HTR-8/SVneo (cell line): ENCODE measurements around the gene IL7R.

ENCODE experiments used
- DNase-seq: peaks from one replicate; pipeline ENCODE4 v3.0.0; 2011; ENCODE audit warnings: low spot score, mixed read lengths; ENCODE audit not compliant: insufficient read length
- FAIRE-seq: peaks from 2 replicates; lab custom pipeline; 2011; peaks lifted over from hg19 to GRCh38; lab: Jason Lieb, UNC

IL7R gene

GRCh38 chr5:35856765-35857351, at the start of gene IL7R:
Gene IL7R, plus strand, starts transcription at chr5:35856891. Its CDS starts 87 bp downstream, at chr5:35856978.
- peak; percentile 74 for FAIRE-seq
- DNase-seq = no peak

GRCh38 chr5:35810601-35811000, 46.1 kb upstream of the IL7R start:
- DNase-seq = no peak
- FAIRE-seq = peak; percentile 86

GRCh38 chr5:35811108-35811741, 45.5 kb upstream of the IL7R start:
- DNase-seq (peak; percentile 37), FAIRE-seq (no peak)

GRCh38 chr5:35813521-35813920, 43.2 kb upstream of the IL7R start:
- FAIRE-seq (no peak), DNase-seq (no peak)

- FAIRE-seq (peak; percentile 33), DNase-seq (no peak)
Measured at GRCh38 chr5:35815089-35815936, 41.4 kb upstream of the IL7R start.

- DNase-seq (no peak), FAIRE-seq (peak; percentile 83)
Measured at GRCh38 chr5:35816881-35817521, 39.7 kb upstream of the IL7R start.

GRCh38 chr5:35819026-35819425, 37.7 kb upstream of the IL7R start:
- no peak for FAIRE-seq
- no peak for DNase-seq

GRCh38 chr5:35819668-35820067, 37.0 kb upstream of the IL7R start:
- no peak for FAIRE-seq

GRCh38 chr5:35820735-35821134, 36.0 kb upstream of the IL7R start:
- FAIRE-seq (no peak), DNase-seq (no peak)

More at GRCh38 chr5:35819668-35820067, 37.0 kb upstream of the IL7R start:
- no peak for DNase-seq

- no peak for DNase-seq
- FAIRE-seq = no peak
Measured at GRCh38 chr5:35821513-35821912, 35.2 kb upstream of the IL7R start.

GRCh38 chr5:35822511-35822910, 34.2 kb upstream of the IL7R start:
- FAIRE-seq (no peak), DNase-seq (no peak)

- FAIRE-seq = no peak
Measured at GRCh38 chr5:35823347-35824098, 33.2 kb upstream of the IL7R start.

GRCh38 chr5:35826056-35826455, 30.6 kb upstream of the IL7R start:
- no peak for DNase-seq
- FAIRE-seq = no peak

More at GRCh38 chr5:35823347-35824098, 33.2 kb upstream of the IL7R start:
- DNase-seq = no peak

- FAIRE-seq (no peak), DNase-seq (no peak)
Measured at GRCh38 chr5:35826554-35826953, 30.1 kb upstream of the IL7R start.

GRCh38 chr5:35828082-35828598, 28.6 kb upstream of the IL7R start:
- FAIRE-seq (no peak), DNase-seq (no peak)

GRCh38 chr5:35830587-35830986, 26.1 kb upstream of the IL7R start:
- FAIRE-seq = no peak

GRCh38 chr5:35832762-35833161, 23.9 kb upstream of the IL7R start:
- peak; percentile 23 for FAIRE-seq
- DNase-seq = no peak

More at GRCh38 chr5:35830587-35830986, 26.1 kb upstream of the IL7R start:
- no peak for DNase-seq

GRCh38 chr5:35833224-35833623, 23.5 kb upstream of the IL7R start:
- DNase-seq = no peak
- FAIRE-seq = no peak
